H1 (cell line): ENCODE results near the gene TTBK1. TPM values are rescaled to one million over a fixed set of nuclear protein-coding genes. Genes with fewer than 3 reads are reported as not detected.

Source experiments
- CTCF ChIA-PET: fragments of 300-600 bp; sonication (Branson Sonifier 250); formaldehyde crosslinking; loops from one replicate; lab custom pipeline; 2021; ENCODE audit not compliant: partially characterized antibody; lab: Charles Lee
- POLR2A ChIA-PET: fragments of 300-600 bp; sonication (Branson Sonifier 250); formaldehyde crosslinking; loops from one replicate; lab custom pipeline; 2021; ENCODE audit warnings: inconsistent platforms; ENCODE audit not compliant: partially characterized antibody; lab: Charles Lee
- DNase-seq, 2 experiments: peaks; one replicate each; pipeline versions ENCODE4 v3.0.0 to v3.0.0-alpha.2; 2010 to 2022; ENCODE audit warnings: low spot score in 2 of 2, low read depth in 1 of 2, mixed read lengths in 1 of 2
- FAIRE-seq: peaks from 2 replicates; lab custom pipeline; 2011; peaks lifted over from hg19 to GRCh38; lab: Jason Lieb, UNC
- H2AFZ ChIP-seq: 2 replicates; pipeline ENCODE4 v1.8.1; 2012; ENCODE audit warnings: low read length, inconsistent platforms
- H2AK5ac ChIP-seq: 2 replicates; pipeline ENCODE4 v1.6.1; 2013; ENCODE audit warnings: low read depth, low read length
- H2BK120ac ChIP-seq: replicated peaks from 2 replicates; pipeline ENCODE3; 2013; ENCODE audit warnings: low read depth, low read length, inconsistent platforms
- H2BK12ac ChIP-seq: 2 replicates; pipeline ENCODE4 v1.6.1; 2013; ENCODE audit warnings: low read depth, low read length
- H2BK15ac ChIP-seq: 2 replicates; pipeline ENCODE4 v1.6.1; 2013; ENCODE audit warnings: low read length
- H2BK20ac ChIP-seq: 2 replicates; pipeline ENCODE4 v1.6.1; 2013; ENCODE audit warnings: low read length
- H2BK5ac ChIP-seq: 2 replicates; pipeline ENCODE4 v1.6.1; 2013; ENCODE audit warnings: low read depth, low read length
- H3K14ac ChIP-seq: 2 replicates; pipeline ENCODE4 v1.6.1; 2013; ENCODE audit warnings: inconsistent platforms; ENCODE audit not compliant: insufficient read length
- H3K18ac ChIP-seq: 2 replicates; pipeline ENCODE4 v1.6.1; 2013; ENCODE audit warnings: low read length; ENCODE audit errors: extremely low read depth
- H3K23ac ChIP-seq: 2 replicates; pipeline ENCODE4 v1.6.1; 2013; ENCODE audit warnings: inconsistent platforms; ENCODE audit not compliant: insufficient read length
- H3K23me2 ChIP-seq: 2 replicates; pipeline ENCODE4 v1.6.1; 2013; ENCODE audit warnings: low read depth, low read length
- H3K27ac ChIP-seq: 2 replicates; pipeline ENCODE4 v1.6.1; 2011; ENCODE audit warnings: low read depth, low read length, inconsistent platforms
- H3K27me3 ChIP-seq, 4 experiments: replicated peaks in 1 of 4; 1 replicate in 1 of 4; 2 replicates in 3 of 4; pipeline versions ENCODE4 v1.6.1 to v1.8.1; 2011 to 2013; ENCODE audit warnings: low read length in 3 of 4, mild to moderate bottlenecking in 3 of 4, inconsistent platforms in 2 of 4, mixed read lengths in 2 of 4, moderate library complexity in 1 of 4; ENCODE audit not compliant: control insufficient read depth in 3 of 4, insufficient read depth in 3 of 4; ENCODE audit errors: extremely low read depth in 1 of 4
- H3K36me3 ChIP-seq, 4 experiments: 2 replicates each; pipeline versions ENCODE4 v1.6.1 to v1.8.1; 2011 to 2013; ENCODE audit warnings: mild to moderate bottlenecking in 4 of 4, low read length in 3 of 4, moderate library complexity in 2 of 4, control low read depth in 1 of 4, inconsistent platforms in 1 of 4; ENCODE audit not compliant: insufficient read depth in 4 of 4, control insufficient read depth in 2 of 4
- H3K4ac ChIP-seq: replicated peaks from 2 replicates; pipeline ENCODE3; 2013; ENCODE audit warnings: low read length, low read depth, mixed read lengths, inconsistent platforms; ENCODE audit not compliant: insufficient read length
- H3K4me1 ChIP-seq, 4 experiments: replicated peaks in 1 of 4; 1 replicate in 1 of 4; 2 replicates in 3 of 4; pipeline versions ENCODE4 v1.6.1 to v1.8.1; 2011 to 2013; ENCODE audit warnings: low read length in 3 of 4, inconsistent platforms in 2 of 4, mixed read lengths in 1 of 4; ENCODE audit not compliant: insufficient read depth in 4 of 4, control insufficient read depth in 3 of 4
- H3K4me2 ChIP-seq, 2 experiments: 2 replicates each; pipeline versions ENCODE4 v1.6.1 to v1.8.1; 2011 to 2013; ENCODE audit warnings: low read depth in 2 of 2, low read length in 2 of 2, control low read depth in 1 of 2, inconsistent platforms in 1 of 2, mild to moderate bottlenecking in 1 of 2; ENCODE audit not compliant: insufficient read depth in 1 of 2
- H3K4me3 ChIP-seq, 4 experiments: fragments of 200-600, 300-600 bp in 1 of 4; sonication (generic), shearing (Covaris generic), sonication (Bioruptor Twin) in 1 of 4; 2 replicates each; pipeline versions ENCODE4 v1.5.1 to v1.8.1; 2011 to 2016; ENCODE audit warnings: low read length in 4 of 4, low read depth in 3 of 4, control low read depth in 2 of 4, inconsistent platforms in 2 of 4, mild to moderate bottlenecking in 2 of 4, mixed read lengths in 1 of 4, moderate library complexity in 1 of 4; ENCODE audit not compliant: insufficient read depth in 2 of 4; ENCODE audit errors: extremely low read depth in 1 of 4
- H3K56ac ChIP-seq: replicated peaks from 2 replicates; pipeline ENCODE3; 2013; ENCODE audit warnings: low read depth, mild to moderate bottlenecking, mixed read lengths, low read length, inconsistent platforms; ENCODE audit not compliant: insufficient read length
- H3K79me1 ChIP-seq: 2 replicates; pipeline ENCODE4 v1.6.1; 2013; ENCODE audit warnings: low read depth, low read length, control low read depth
- H3K79me2 ChIP-seq, 2 experiments: 2 replicates each; pipeline versions ENCODE4 v1.6.1 to v1.8.1; 2012 to 2013; ENCODE audit warnings: low read length in 2 of 2, mild to moderate bottlenecking in 2 of 2, inconsistent platforms in 1 of 2; ENCODE audit not compliant: insufficient read depth in 2 of 2, control insufficient read depth in 1 of 2
- H3K9ac ChIP-seq, 4 experiments: replicated peaks in 1 of 4; 1 replicate in 1 of 4; 2 replicates in 3 of 4; pipeline versions ENCODE4 v1.6.1 to v1.8.1; 2011 to 2013; ENCODE audit warnings: low read depth in 3 of 4, low read length in 3 of 4, control low read depth in 2 of 4, mild to moderate bottlenecking in 2 of 4, moderate library complexity in 2 of 4, inconsistent platforms in 1 of 4; ENCODE audit errors: extremely low read depth in 1 of 4
- H3K9me3 ChIP-seq, 2 experiments: 2 replicates each; pipeline versions ENCODE4 v1.6.1 to v1.8.1; 2012 to 2013; ENCODE audit warnings: mild to moderate bottlenecking in 2 of 2, moderate library complexity in 2 of 2, control low read depth in 1 of 2, inconsistent platforms in 1 of 2, low read depth in 1 of 2, low read length in 1 of 2, mixed read lengths in 1 of 2; ENCODE audit not compliant: insufficient read depth in 2 of 2
- H4K20me1 ChIP-seq, 2 experiments: replicated peaks in 1 of 2; 2 replicates each; pipeline versions ENCODE3 to v1.8.1; 2011 to 2013; ENCODE audit warnings: inconsistent platforms in 2 of 2, low read length in 2 of 2, mild to moderate bottlenecking in 1 of 2; ENCODE audit not compliant: insufficient read depth in 2 of 2, control insufficient read depth in 1 of 2
- H4K5ac ChIP-seq: 2 replicates; pipeline ENCODE4 v1.6.1; 2013; ENCODE audit warnings: low read length, low read depth, mixed read lengths, inconsistent platforms; ENCODE audit not compliant: insufficient read length
- H4K8ac ChIP-seq: 2 replicates; pipeline ENCODE4 v1.8.0; 2013; ENCODE audit warnings: mild to moderate bottlenecking, moderate library complexity, low read length, inconsistent platforms; ENCODE audit not compliant: insufficient read depth; ENCODE audit errors: extremely low read depth
- H4K91ac ChIP-seq: replicated peaks from 2 replicates; pipeline ENCODE3; 2013; ENCODE audit warnings: low read length, mixed read lengths, inconsistent platforms; ENCODE audit not compliant: insufficient read length
- MAFK ChIP-seq: IDR thresholded peaks from 2 replicates; pipeline ENCODE4 v1.6.1; 2012; ENCODE audit warnings: low read depth, mild to moderate bottlenecking, improper control_type of control experiment, low read length
- SAP30 ChIP-seq: fragments of 300-600 bp; sonication (generic); IDR thresholded peaks from 2 replicates; pipeline ENCODE4 v1.7.1; 2012; ENCODE audit warnings: low read length, moderate library complexity, mild to moderate bottlenecking, inconsistent platforms; ENCODE audit not compliant: insufficient read depth, insufficient replicate concordance
- SIRT6 ChIP-seq: IDR thresholded peaks from one replicate; pipeline ENCODE4 v1.7.1; 2012; ENCODE audit warnings: low read length, inconsistent platforms
- SP2 ChIP-seq: IDR thresholded peaks from 2 replicates; pipeline ENCODE4 v1.6.1; 2012; ENCODE audit warnings: mild to moderate bottlenecking, low read length, inconsistent platforms
- TEAD4 ChIP-seq: IDR thresholded peaks from 2 replicates; pipeline ENCODE4 v1.6.1; 2012; ENCODE audit warnings: low read depth, low read length, inconsistent platforms, mixed read lengths
- WGBS, 2 experiments: shearing (Covaris generic) in 1 of 2; methylation state at CpG; one replicate each; pipeline versions ENCODE4 v1.1.6 to v1.1.7; 2013 to 2015; ENCODE audit warnings: low lambda C conversion rate in 2 of 2, mixed read lengths in 2 of 2, inconsistent platforms in 1 of 2, low coverage in 1 of 2, missing lambda C conversion rate in 1 of 2; ENCODE audit not compliant: insufficient replicate concordance in 2 of 2, insufficient coverage in 1 of 2, insufficient read length in 1 of 2; ENCODE audit errors: extremely low coverage in 1 of 2, missing lambda C conversion rate in 1 of 2; 5-methylcytosine and 5-hydroxymethylcytosine counted together
- polyA plus RNA-seq, 7 experiments: library from polyadenylated mRNA; depleted of rRNA in 3 of 7; stranded (reverse) in 5 of 7; unstranded in 2 of 7; fragments of >200 nt in 5 of 7; fragments of 200-250 nt in 2 of 7; gene quantifications; 1 replicate in 5 of 7; 2 replicates in 1 of 7; 4 replicates in 1 of 7; pipeline versions ENCODE4 v1.2.1 to v1.2.3, GENCODE V29; 2011 to 2013; ENCODE audit warnings: missing spikeins in 2 of 7, mixed read lengths in 2 of 7
- total RNA-seq: library from RNA; stranded (reverse); fragmentation: NEBNext Ultra II Directional; extraction: Animal tissue kit (Norgen Biotek cat#: 25700); gene quantifications from 2 replicates; pipeline ENCODE4 v1.2.1, GENCODE V29; 2021

The TTBK1 gene
- total and polyA plus RNA-seq, 2 of the 8 experiments (the other 6 are each of a cell fraction or from before 2014, with no cell fraction given): 0.53 to 1.6 TPM

- FAIRE-seq (no peak), DNase-seq (no peak)
- no peaks in the 10 kb centered on the region for H3K79me1 ChIP-seq
- no peak overlapping the region; a peak in 1 of 4 replicates for H3K4me2 ChIP-seq
- no peak overlapping the region for H2BK15ac ChIP-seq
- no peak overlapping the region for H2BK5ac ChIP-seq
- H3K23ac ChIP-seq: no peak overlapping the region
- H3K18ac ChIP-seq: no peak overlapping the region
- H3K79me2 ChIP-seq: no peaks in the 10 kb centered on the region
- 92% methylated on average over 2 of the region's 2 CpGs; no CpG with 5 or more reads in 1 of the 2 experiments for WGBS, 2 experiments
- no peak overlapping the region for H3K4ac ChIP-seq
- H3K27ac ChIP-seq: no peak overlapping the region
- no peak overlapping the region for H2BK20ac ChIP-seq
- H4K20me1 ChIP-seq: no peaks in the 10 kb centered on the region
- H3K56ac ChIP-seq: no peak overlapping the region
- peaks cover 15% of the 10 kb centered on the region for H3K23me2 ChIP-seq
- no peak overlapping the region for H2BK120ac ChIP-seq
- H4K5ac ChIP-seq: no peak overlapping the region
- H4K8ac ChIP-seq: no peak overlapping the region
- ChIA-PET CTCF (interaction anchor here (1.3 to 2.3 kb wide), 3 partner anchors 10 to 500 kb away, joined by 3 to 8 read pairs (median 5); partner anchors contain the start of gene DNPH1), POLR2A (no interaction called here)
- no peak overlapping the region for H3K4me3 ChIP-seq
- peaks cover 12 to 62% (median 50%) of the 10 kb centered on the region in 4 experiments for H3K27me3 ChIP-seq
- no peaks in the 10 kb centered on the region for H3K9me3 ChIP-seq
- H2BK12ac ChIP-seq: no peak overlapping the region; the same call in 1 of the 2 replicates
- no peak overlapping the region for H2AFZ ChIP-seq
- H2AK5ac ChIP-seq: no peak overlapping the region
- no peak overlapping the region for H4K91ac ChIP-seq
- no peak for TF ChIP-seq SIRT6
- no peak for TF ChIP-seq TEAD4
- TF ChIP-seq MAFK: no peak
- no peak for TF ChIP-seq SP2
- TF ChIP-seq SAP30: no peak
- H3K14ac ChIP-seq: no peak overlapping the region
- H3K4me1 ChIP-seq: peaks cover 7 to 43% (median 29%) of the 10 kb centered on the region in 4 experiments
- H3K36me3 ChIP-seq: no peaks in the 10 kb centered on the region
- no peak overlapping the region for H3K9ac ChIP-seq
Observed at GRCh38 chr6:43273707-43274106, 30.4 kb downstream of the TTBK1 start.
